SK-N-SH treated with all-trans-retinoic acid at 6 μM for 48 hours (cell line): ENCODE measurements around the gene SURF6.

Source experiments
- ATAC-seq: fragments of 200-7000 bp; cut with Tn5 transposase; 3 replicates; pipeline ENCODE4 v1.9.1; 2020; ENCODE audit warnings: mild to moderate bottlenecking, moderate library complexity
- ARNTL ChIP-seq: fragments of 450-650 bp; formaldehyde crosslinking; IDR thresholded peaks from 2 replicates; pipeline ENCODE4 v1.5.0; 2020; ENCODE audit warnings: low read depth, mild to moderate bottlenecking, moderate library complexity, borderline replicate concordance
- BACH2 ChIP-seq: fragments of 250-450 bp; sonication (Bioruptor Pico); IDR thresholded peaks from 2 replicates; pipeline ENCODE4 v1.9.0; 2021; ENCODE audit warnings: mild to moderate bottlenecking, borderline replicate concordance
- CREB5 ChIP-seq: fragments of 250-450 bp; sonication (Bioruptor Pico); IDR thresholded peaks from 2 replicates; pipeline ENCODE4 v1.5.1; 2020; ENCODE audit warnings: low read depth, mild to moderate bottlenecking, moderate library complexity
- CSDC2 ChIP-seq: fragments of 250-450 bp; sonication (Bioruptor Pico); IDR thresholded peaks from 2 replicates; pipeline ENCODE4 v1.5.0; 2020; ENCODE audit warnings: mild to moderate bottlenecking, moderate library complexity
- ESRRG ChIP-seq: fragments of 250-450 bp; sonication (Bioruptor Pico); IDR thresholded peaks from 2 replicates; pipeline ENCODE4 v1.6.1; 2021; ENCODE audit warnings: mild to moderate bottlenecking
- GLIS3 ChIP-seq: fragments of 250-450 bp; sonication (Bioruptor Pico); IDR thresholded peaks from 2 replicates; pipeline ENCODE4 v1.5.0; 2020; ENCODE audit warnings: mild to moderate bottlenecking, moderate library complexity
- ISL1 ChIP-seq: fragments of 250-450 bp; sonication (Bioruptor Pico); IDR thresholded peaks from 2 replicates; pipeline ENCODE4 v2.1.2; 2022; ENCODE audit warnings: mild to moderate bottlenecking, moderate library complexity
- OSR1 ChIP-seq: fragments of 250-450 bp; sonication (Bioruptor Pico); IDR thresholded peaks from 2 replicates; pipeline ENCODE4 v1.8.0; 2022; ENCODE audit warnings: moderate library complexity, mild to moderate bottlenecking, inconsistent platforms
- PATZ1 ChIP-seq: fragments of 250-450 bp; sonication (Bioruptor Pico); IDR thresholded peaks from 2 replicates; pipeline ENCODE4 v1.8.0; 2020; ENCODE audit warnings: mild to moderate bottlenecking, moderate library complexity, borderline replicate concordance
- PPARA ChIP-seq: fragments of 250-450 bp; sonication (Bioruptor Pico); IDR thresholded peaks from 2 replicates; pipeline ENCODE4 v1.5.0; 2020; ENCODE audit warnings: mild to moderate bottlenecking, borderline replicate concordance
- RARB ChIP-seq: fragments of 250-450 bp; sonication (Bioruptor Pico); IDR thresholded peaks from 2 replicates; pipeline ENCODE4 v1.8.0; 2021; ENCODE audit warnings: mild to moderate bottlenecking, moderate library complexity
- SNAI2 ChIP-seq: fragments of 250-450 bp; sonication (Bioruptor Pico); IDR thresholded peaks from 2 replicates; pipeline ENCODE4 v1.5.0; 2020; ENCODE audit warnings: mild to moderate bottlenecking, moderate library complexity
- TCF4 ChIP-seq: fragments of 250-450 bp; sonication (Bioruptor Pico); IDR thresholded peaks from 2 replicates; pipeline ENCODE4 v1.8.0; 2021; ENCODE audit warnings: mild to moderate bottlenecking, moderate library complexity, borderline replicate concordance
- TOX ChIP-seq: fragments of 250-450 bp; sonication (Bioruptor Pico); IDR thresholded peaks from 2 replicates; pipeline ENCODE4 v1.8.0; 2021; ENCODE audit warnings: mild to moderate bottlenecking, moderate library complexity, borderline replicate concordance
- ZC3H10 ChIP-seq: fragments of 250-450 bp; sonication (Bioruptor Pico); IDR thresholded peaks from 2 replicates; pipeline ENCODE4 v1.5.1; 2021; ENCODE audit warnings: mild to moderate bottlenecking, moderate library complexity
- ZFP3 ChIP-seq: fragments of 250-450 bp; sonication (Bioruptor Pico); IDR thresholded peaks from 2 replicates; pipeline ENCODE4 v1.5.0; 2020; ENCODE audit warnings: mild to moderate bottlenecking, moderate library complexity
- ZNF565 ChIP-seq: fragments of 450-650 bp; formaldehyde crosslinking; conservative IDR thresholded peaks from 2 replicates; pipeline ENCODE4 v1.5.0; 2020; ENCODE audit warnings: low read depth, mild to moderate bottlenecking, moderate library complexity
- ZNF70 ChIP-seq: fragments of 450-650 bp; formaldehyde crosslinking; IDR thresholded peaks from 2 replicates; pipeline ENCODE4 v1.5.0; 2020; ENCODE audit warnings: mild to moderate bottlenecking, moderate library complexity
- ZNF8 ChIP-seq: fragments of 450-650 bp; formaldehyde crosslinking; IDR thresholded peaks from 2 replicates; pipeline ENCODE4 v1.5.0; 2020; ENCODE audit warnings: mild to moderate bottlenecking, moderate library complexity
- TF ChIP-seq, protein P1 (sequence below): fragments of 250-450 bp; sonication (Bioruptor Pico); IDR thresholded peaks from 2 replicates; pipeline ENCODE4 v1.8.0; 2021; ENCODE audit warnings: low read depth, mild to moderate bottlenecking, moderate library complexity, borderline replicate concordance
- TF ChIP-seq, protein P2 (sequence below): fragments of 250-450 bp; sonication (Bioruptor Pico); IDR thresholded peaks from 2 replicates; pipeline ENCODE4 v1.5.1; 2021; ENCODE audit warnings: mild to moderate bottlenecking, moderate library complexity
- TF ChIP-seq, protein P3 (sequence below): fragments of 250-450 bp; sonication (Bioruptor Pico); IDR thresholded peaks from 2 replicates; pipeline ENCODE4 v1.5.0; 2020; ENCODE audit warnings: mild to moderate bottlenecking, moderate library complexity

The SURF6 gene

DNA sequence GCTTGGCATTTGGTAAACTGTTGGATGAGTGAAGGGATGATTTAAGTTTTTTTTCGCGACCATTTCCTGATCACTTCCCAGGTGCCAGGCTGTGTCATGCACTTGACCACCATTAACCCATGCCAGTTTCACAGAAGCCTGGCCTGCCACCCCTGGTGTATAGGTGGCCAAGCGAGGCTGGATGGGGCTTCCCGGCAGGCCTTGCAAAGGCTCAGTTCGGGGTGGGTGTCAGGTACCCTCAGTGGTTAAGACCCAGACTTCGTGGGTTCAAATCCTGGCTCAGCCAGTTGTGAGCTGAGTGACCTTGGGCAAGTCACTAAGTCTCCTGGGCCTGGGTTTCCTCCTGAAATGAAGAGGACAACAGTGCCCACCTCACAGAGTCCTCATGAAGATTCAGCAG is 9.6 kb upstream of the SURF6 start:
- no peak for ATAC-seq
- no peak for TF ChIP-seq CSDC2 (CRISPR knock-in tag)
- no peak for TF ChIP-seq TOX (CRISPR knock-in tag)
- TF ChIP-seq ESRRG (CRISPR knock-in tag), result no peak
- TF ChIP-seq, protein P1, sequence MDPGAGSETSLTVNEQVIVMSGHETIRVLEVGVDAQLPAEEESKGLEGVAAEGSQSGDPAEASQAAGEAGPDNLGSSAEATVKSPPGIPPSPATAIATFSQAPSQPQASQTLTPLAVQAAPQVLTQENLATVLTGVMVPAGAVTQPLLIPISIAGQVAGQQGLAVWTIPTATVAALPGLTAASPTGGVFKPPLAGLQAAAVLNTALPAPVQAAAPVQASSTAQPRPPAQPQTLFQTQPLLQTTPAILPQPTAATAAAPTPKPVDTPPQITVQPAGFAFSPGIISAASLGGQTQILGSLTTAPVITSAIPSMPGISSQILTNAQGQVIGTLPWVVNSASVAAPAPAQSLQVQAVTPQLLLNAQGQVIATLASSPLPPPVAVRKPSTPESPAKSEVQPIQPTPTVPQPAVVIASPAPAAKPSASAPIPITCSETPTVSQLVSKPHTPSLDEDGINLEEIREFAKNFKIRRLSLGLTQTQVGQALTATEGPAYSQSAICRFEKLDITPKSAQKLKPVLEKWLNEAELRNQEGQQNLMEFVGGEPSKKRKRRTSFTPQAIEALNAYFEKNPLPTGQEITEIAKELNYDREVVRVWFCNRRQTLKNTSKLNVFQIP, result no peak
- TF ChIP-seq BACH2 (CRISPR knock-in tag), result no peak
- TF ChIP-seq SNAI2 (CRISPR knock-in tag), result no peak
- no peak for TF ChIP-seq ARNTL (CRISPR knock-in tag)
- no peak for TF ChIP-seq ZNF8 (CRISPR knock-in tag)
- no peak for TF ChIP-seq ISL1
- TF ChIP-seq PATZ1 (CRISPR knock-in tag), result no peak
- no peak for TF ChIP-seq GLIS3
- TF ChIP-seq RARB, result no peak
- TF ChIP-seq CREB5 (CRISPR knock-in tag), result no peak
- TF ChIP-seq ZNF565 (CRISPR knock-in tag), result no peak
- no peak for TF ChIP-seq PPARA (CRISPR knock-in tag)
- TF ChIP-seq, protein P2, sequence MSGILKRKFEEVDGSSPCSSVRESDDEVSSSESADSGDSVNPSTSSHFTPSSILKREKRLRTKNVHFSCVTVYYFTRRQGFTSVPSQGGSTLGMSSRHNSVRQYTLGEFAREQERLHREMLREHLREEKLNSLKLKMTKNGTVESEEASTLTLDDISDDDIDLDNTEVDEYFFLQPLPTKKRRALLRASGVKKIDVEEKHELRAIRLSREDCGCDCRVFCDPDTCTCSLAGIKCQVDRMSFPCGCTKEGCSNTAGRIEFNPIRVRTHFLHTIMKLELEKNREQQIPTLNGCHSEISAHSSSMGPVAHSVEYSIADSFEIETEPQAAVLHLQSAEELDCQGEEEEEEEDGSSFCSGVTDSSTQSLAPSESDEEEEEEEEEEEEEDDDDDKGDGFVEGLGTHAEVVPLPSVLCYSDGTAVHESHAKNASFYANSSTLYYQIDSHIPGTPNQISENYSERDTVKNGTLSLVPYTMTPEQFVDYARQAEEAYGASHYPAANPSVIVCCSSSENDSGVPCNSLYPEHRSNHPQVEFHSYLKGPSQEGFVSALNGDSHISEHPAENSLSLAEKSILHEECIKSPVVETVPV (CRISPR knock-in tag), result no peak
- TF ChIP-seq ZNF70, result no peak
- no peak for TF ChIP-seq TCF4 (CRISPR knock-in tag)
- TF ChIP-seq ZC3H10 (CRISPR knock-in tag), result no peak

DNA sequence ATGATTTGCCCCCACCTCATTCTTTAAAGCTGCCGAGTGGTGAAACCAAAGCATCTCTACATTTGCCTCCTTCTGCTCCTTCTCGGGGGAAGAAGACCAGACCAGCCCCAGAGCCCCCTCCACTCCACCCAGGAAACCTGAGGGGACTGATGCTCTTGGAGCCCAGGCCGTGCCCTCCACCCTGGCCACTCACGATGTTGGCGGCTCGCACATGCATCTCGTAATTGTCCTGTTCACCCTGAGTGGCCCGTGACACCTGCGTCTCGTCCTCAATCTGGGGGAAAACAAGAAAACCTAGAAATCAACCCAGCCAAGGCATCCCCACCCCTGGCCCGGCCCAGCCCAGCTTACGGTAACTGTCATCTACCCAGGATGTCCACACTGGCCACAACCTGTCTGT is 9.0 kb upstream of the SURF6 start:
- ATAC-seq, result no peak
- no peak for TF ChIP-seq ZNF565 (CRISPR knock-in tag)
- TF ChIP-seq OSR1 (CRISPR knock-in tag), result no peak
- TF ChIP-seq SNAI2 (CRISPR knock-in tag), result no peak
- TF ChIP-seq TCF4 (CRISPR knock-in tag), result no peak
- TF ChIP-seq ARNTL (CRISPR knock-in tag), result no peak
- TF ChIP-seq ESRRG (CRISPR knock-in tag), result no peak
- no peak for TF ChIP-seq GLIS3
- TF ChIP-seq TOX (CRISPR knock-in tag), result no peak
- TF ChIP-seq ZC3H10 (CRISPR knock-in tag), result no peak
- TF ChIP-seq, protein P3, sequence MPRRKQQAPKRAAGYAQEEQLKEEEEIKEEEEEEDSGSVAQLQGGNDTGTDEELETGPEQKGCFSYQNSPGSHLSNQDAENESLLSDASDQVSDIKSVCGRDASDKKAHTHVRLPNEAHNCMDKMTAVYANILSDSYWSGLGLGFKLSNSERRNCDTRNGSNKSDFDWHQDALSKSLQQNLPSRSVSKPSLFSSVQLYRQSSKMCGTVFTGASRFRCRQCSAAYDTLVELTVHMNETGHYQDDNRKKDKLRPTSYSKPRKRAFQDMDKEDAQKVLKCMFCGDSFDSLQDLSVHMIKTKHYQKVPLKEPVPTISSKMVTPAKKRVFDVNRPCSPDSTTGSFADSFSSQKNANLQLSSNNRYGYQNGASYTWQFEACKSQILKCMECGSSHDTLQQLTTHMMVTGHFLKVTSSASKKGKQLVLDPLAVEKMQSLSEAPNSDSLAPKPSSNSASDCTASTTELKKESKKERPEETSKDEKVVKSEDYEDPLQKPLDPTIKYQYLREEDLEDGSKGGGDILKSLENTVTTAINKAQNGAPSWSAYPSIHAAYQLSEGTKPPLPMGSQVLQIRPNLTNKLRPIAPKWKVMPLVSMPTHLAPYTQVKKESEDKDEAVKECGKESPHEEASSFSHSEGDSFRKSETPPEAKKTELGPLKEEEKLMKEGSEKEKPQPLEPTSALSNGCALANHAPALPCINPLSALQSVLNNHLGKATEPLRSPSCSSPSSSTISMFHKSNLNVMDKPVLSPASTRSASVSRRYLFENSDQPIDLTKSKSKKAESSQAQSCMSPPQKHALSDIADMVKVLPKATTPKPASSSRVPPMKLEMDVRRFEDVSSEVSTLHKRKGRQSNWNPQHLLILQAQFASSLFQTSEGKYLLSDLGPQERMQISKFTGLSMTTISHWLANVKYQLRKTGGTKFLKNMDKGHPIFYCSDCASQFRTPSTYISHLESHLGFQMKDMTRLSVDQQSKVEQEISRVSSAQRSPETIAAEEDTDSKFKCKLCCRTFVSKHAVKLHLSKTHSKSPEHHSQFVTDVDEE (CRISPR knock-in tag), result no peak
- TF ChIP-seq, protein P1, result no peak
- TF ChIP-seq, protein P2 (CRISPR knock-in tag), result no peak
- no peak for TF ChIP-seq ZNF8 (CRISPR knock-in tag)
- TF ChIP-seq CSDC2 (CRISPR knock-in tag), result no peak
- no peak for TF ChIP-seq ISL1
- TF ChIP-seq CREB5 (CRISPR knock-in tag), result no peak
- TF ChIP-seq ZFP3 (CRISPR knock-in tag), result no peak
- TF ChIP-seq, all 23 proteins: peak for 0
